Measurements from ENCODE around the gene BHMT2. TPM values are rescaled to one million over a fixed set of nuclear protein-coding genes. Genes with fewer than 3 reads are reported as not detected.

BHMT2 gene
- total and polyA plus RNA-seq, 10 of the 15 experiments (the other 5 are each of a cell fraction or from before 2014, with no cell fraction given), result not detected

GRCh38 chr5:79077680-79078365 is 8.3 kb downstream of the BHMT2 start:
- in situ Hi-C loops (cut with MboI), result no loop called here
- H3K4me2 ChIP-seq (ENCODE audit: control insufficient read depth, insufficient read depth), result no peak overlapping the region
- ChIA-PET SMC1A (ENCODE audit: uncharacterized antibody, unreplicated experiment) (interaction anchor here (1.0 kb wide), 1 partner anchor 122 kb away, joined by 4 read pairs; no protein-coding TSS in a partner anchor), RAD21 (ENCODE audit: unreplicated experiment) (no interaction called here), POLR2A (interaction anchor here (0.6 kb wide), 1 partner anchor 609 kb away, joined by 3 read pairs; no protein-coding TSS in a partner anchor), CTCF (interaction anchor here (0.9 to 2.3 kb wide), 4 partner anchors 11 to 179 kb away, joined by 3 to 7 read pairs (median 4); no protein-coding TSS in a partner anchor)
- H3K27me3 ChIP-seq (replicated peaks in 1 of 2; ENCODE audit: control insufficient read depth in 2 of 2, insufficient read depth in 2 of 2, low read length in 1 of 2), result no peaks in the 10 kb centered on the region
- no peak for DNase-seq (ENCODE audit: low read depth, low spot score)
- H3K36me3 ChIP-seq (ENCODE audit: control insufficient read depth in 2 of 2, insufficient read depth in 2 of 2, low read length in 1 of 2), result no peaks in the 10 kb centered on the region
- 45% methylated on average over 3 of the region's 3 CpGs for WGBS (ENCODE audit: insufficient coverage, insufficient replicate concordance, low lambda C conversion rate, missing lambda C conversion rate)
- intact Hi-C loops (cut with micrococcal nuclease; ENCODE audit: unreplicated experiment), result no loop called here
- no peak overlapping the region for H3K9ac ChIP-seq (ENCODE audit: control insufficient read depth, insufficient read depth, low read length)
- no peaks in the 10 kb centered on the region for H3K79me2 ChIP-seq (ENCODE audit: control insufficient read depth, insufficient read depth, low read length)
- no peaks in the 10 kb centered on the region for H4K20me1 ChIP-seq (ENCODE audit: control insufficient read depth, insufficient read depth)
- H3K27ac ChIP-seq (ENCODE audit: control insufficient read depth, insufficient read depth), result no peak overlapping the region
- no peaks in the 10 kb centered on the region for H3K9me3 ChIP-seq (replicated peaks; ENCODE audit: control insufficient read depth, insufficient read depth, low read length)
- BruUV-seq (replicated peaks), result no TSS peak
- H3K4me3 ChIP-seq, result no peak overlapping the region
- H3K4me1 ChIP-seq (ENCODE audit: control insufficient read depth, insufficient read depth, low read length), result no peaks in the 10 kb centered on the region
- H2AFZ ChIP-seq (ENCODE audit: control insufficient read depth, low read depth, low read length), result no peak overlapping the region
- FAIRE-seq, result no peak
- no peak for ATAC-seq
- TF ChIP-seq HDAC6 (IDR thresholded peaks at IDR 0.05; ENCODE audit: unreplicated experiment), result no peak
- TF ChIP-seq ZNF622 (IDR thresholded peaks at IDR 0.05), result no peak
- no peak for TF ChIP-seq PAX8 (IDR thresholded peaks at IDR 0.05)
- TF ChIP-seq EP300 (IDR thresholded peaks at IDR 0.05; ENCODE audit: borderline replicate concordance in 1 of 2, control insufficient read depth in 1 of 2, low read depth in 2 of 2, low read length in 2 of 2), result no peak
- no peak for TF ChIP-seq BCL3 (IDR thresholded peaks at IDR 0.05; ENCODE audit: borderline replicate concordance, insufficient read depth, low read depth, low read length, poor library complexity, severe bottlenecking)
- TF ChIP-seq TCF3 (IDR thresholded peaks at IDR 0.05; ENCODE audit: borderline replicate concordance, insufficient read depth, low read depth, low read length), result no peak
- TF ChIP-seq PBX3 (IDR thresholded peaks at IDR 0.05; ENCODE audit: insufficient replicate concordance, low read depth, low read length), result no peak
- no peak for TF ChIP-seq RB1 (IDR thresholded peaks at IDR 0.05; ENCODE audit: borderline replicate concordance)
- no peak for TF ChIP-seq CBX3 (IDR thresholded peaks at IDR 0.05; ENCODE audit: borderline replicate concordance, low read depth)
- TF ChIP-seq RELB (IDR thresholded peaks at IDR 0.05; ENCODE audit: low read depth), result no peak
- TF ChIP-seq TBL1XR1 (IDR thresholded peaks at IDR 0.05; ENCODE audit: low read depth, low read length), result no peak
- no peak for TF ChIP-seq SRF (IDR thresholded peaks at IDR 0.05; ENCODE audit: low read depth in 2 of 2, low read length in 2 of 2)
- no peak for TF ChIP-seq EED (IDR thresholded peaks at IDR 0.05; ENCODE audit: low read depth)
- no peak for TF ChIP-seq PML (IDR thresholded peaks at IDR 0.05; ENCODE audit: low read length)
- no peak for TF ChIP-seq CREM (IDR thresholded peaks at IDR 0.05; ENCODE audit: low read depth)
- TF ChIP-seq WRNIP1 (IDR thresholded peaks at IDR 0.05; ENCODE audit: borderline replicate concordance, low read depth, low read length), result no peak

Data from GM12878 (cell line).